Measurements from ENCODE around the gene MAP3K19.

The MAP3K19 gene

DNA sequence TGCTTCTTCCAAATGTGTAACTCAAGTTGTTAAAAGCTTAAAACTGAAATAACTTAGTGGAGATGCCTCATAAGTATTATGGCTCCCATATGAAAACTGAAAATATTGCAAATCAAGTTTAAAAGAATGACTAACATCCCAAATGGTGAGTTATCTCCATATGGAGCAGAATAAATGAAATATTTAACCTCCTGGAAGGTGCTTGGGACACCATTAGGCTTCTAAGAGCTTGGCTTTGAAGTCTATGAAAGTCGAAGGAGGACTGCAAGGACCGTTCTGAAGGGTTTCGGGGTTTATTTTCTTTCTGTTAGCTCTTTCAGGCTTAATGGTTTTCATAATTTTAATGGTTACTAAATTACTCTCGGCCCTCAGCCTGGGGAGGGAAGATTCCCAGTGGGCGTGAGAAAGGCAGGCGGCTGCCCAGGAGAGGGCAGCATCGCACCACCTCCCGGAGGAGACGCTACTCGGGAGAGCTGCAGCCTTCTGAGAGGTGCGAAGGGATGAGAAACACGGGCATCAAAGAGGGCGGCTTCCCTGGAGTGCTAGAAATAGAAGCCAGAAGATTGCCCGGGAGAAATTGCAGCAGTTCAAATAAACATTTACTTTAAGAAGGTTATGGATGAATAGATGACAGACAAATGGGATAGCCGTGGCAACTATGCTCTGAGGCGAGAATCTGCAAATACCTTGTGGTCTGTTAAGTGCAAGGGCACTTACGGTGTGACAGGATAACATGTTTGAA is 43.1 kb downstream of the MAP3K19 start:
- TF ChIP-seq, protein P1, sequence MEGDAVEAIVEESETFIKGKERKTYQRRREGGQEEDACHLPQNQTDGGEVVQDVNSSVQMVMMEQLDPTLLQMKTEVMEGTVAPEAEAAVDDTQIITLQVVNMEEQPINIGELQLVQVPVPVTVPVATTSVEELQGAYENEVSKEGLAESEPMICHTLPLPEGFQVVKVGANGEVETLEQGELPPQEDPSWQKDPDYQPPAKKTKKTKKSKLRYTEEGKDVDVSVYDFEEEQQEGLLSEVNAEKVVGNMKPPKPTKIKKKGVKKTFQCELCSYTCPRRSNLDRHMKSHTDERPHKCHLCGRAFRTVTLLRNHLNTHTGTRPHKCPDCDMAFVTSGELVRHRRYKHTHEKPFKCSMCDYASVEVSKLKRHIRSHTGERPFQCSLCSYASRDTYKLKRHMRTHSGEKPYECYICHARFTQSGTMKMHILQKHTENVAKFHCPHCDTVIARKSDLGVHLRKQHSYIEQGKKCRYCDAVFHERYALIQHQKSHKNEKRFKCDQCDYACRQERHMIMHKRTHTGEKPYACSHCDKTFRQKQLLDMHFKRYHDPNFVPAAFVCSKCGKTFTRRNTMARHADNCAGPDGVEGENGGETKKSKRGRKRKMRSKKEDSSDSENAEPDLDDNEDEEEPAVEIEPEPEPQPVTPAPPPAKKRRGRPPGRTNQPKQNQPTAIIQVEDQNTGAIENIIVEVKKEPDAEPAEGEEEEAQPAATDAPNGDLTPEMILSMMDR (IDR thresholded peaks at IDR 0.05), result peak; percentile 92

DNA sequence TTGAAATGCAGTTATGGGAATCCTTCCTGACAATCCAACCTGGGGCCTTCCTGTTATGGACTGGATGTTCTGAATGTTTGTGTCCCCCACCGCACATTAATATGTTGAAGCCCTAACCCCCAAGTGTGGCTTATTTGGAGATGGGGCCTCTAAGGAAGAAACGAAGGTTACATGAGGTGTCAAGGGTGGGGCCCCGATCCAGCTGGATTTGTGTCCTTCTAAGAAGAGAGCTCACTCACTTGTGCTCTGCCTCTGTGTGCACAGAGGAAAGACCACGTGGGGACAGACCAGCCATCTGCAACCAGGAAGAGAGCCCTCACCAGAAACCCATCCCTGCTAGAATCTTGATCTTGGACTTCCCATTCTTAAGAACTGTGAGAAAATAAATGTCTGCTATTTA is 44.4 kb downstream of the MAP3K19 start:
- TF ChIP-seq, protein P1 (IDR thresholded peaks at IDR 0.05), result no peak

DNA sequence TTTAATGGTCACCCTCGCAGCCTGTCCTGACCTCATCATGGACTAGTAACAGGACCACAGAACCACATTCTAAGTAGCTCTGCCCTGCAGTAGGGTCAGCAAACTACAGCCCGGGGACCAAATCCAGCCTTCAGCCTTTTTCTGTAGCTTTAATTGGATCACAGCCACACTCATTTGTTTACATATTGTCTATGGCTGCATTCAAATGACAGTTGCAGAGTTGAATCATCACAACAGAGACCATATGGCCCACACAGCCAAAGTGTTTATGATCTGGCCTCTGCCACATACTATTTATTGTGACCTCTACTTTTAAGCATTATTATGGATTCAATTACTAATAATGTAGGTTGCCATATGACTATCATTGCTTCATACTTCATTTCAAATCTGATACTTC is 47.7 kb downstream of the MAP3K19 start:
- TF ChIP-seq, protein P1 (IDR thresholded peaks at IDR 0.05), result no peak

DNA sequence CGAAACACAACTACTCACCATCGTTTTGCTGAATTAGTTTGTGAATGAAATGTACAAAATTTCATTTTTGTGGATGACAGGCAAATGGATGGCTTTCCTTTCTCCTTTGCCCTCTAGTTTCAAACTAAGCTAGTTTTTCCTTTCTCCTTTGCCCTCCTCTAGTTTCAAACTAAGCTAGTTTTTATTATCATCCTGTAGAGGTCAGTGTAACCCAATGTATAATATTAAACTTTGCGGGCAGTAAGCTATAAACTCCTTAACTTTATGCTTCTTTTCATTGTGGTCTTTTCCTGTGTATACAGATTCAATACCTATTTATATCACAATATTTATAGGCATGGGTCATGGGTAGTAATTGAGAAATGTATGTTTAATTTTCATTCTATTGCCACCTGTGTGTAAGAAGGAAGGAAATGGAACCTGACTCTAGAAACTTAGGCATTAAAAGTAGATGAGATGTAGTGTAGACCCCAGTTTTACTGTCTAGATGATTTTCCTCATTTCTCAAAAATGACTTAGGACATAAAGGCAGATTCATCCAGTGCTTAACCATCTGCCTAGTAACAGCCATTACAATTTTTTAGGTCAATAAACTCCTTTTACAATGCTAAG is 58.1 kb downstream of the MAP3K19 start:
- TF ChIP-seq, protein P1 (IDR thresholded peaks at IDR 0.05), result peak; percentile 55

DNA sequence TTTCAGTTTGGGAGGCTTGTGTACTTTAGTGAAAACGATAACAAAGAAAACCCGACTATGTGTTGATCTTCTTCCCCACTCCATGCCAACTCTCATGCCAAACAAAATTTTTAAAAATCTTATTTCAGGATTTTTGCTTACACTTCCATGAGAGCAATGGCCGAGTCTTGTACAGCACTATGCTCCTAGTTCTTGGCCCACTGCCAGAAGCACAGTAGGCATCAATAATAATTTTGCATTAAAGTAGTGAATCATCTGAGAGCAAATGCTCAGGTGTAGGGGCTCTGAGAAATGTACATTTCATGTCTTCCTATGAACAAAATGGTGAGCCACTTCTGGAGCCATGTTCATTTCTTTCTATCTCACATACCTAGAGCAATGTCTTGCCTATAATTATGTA is 62.2 kb downstream of the MAP3K19 start:
- TF ChIP-seq, protein P1 (IDR thresholded peaks at IDR 0.05), result no peak

DNA sequence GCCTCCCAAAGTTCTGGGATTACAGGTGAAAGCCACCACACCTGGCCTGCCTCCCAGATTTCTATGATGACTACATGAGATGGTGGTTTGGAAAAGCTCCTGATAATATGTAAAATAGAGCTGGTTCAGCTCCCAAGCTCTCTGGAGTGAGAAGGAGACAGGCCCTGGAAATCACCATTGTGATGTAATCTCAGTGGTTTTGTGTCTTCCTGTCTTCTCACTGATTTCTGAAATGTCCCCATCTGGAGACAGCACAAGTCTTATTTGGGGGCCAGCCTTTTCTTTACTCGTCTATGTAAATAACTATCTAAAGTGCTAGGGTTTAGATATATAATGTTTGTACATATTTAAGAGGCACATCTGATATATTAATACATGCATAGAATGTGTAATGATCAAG is 64.6 kb downstream of the MAP3K19 start:
- TF ChIP-seq, protein P1 (IDR thresholded peaks at IDR 0.05), result no peak

DNA sequence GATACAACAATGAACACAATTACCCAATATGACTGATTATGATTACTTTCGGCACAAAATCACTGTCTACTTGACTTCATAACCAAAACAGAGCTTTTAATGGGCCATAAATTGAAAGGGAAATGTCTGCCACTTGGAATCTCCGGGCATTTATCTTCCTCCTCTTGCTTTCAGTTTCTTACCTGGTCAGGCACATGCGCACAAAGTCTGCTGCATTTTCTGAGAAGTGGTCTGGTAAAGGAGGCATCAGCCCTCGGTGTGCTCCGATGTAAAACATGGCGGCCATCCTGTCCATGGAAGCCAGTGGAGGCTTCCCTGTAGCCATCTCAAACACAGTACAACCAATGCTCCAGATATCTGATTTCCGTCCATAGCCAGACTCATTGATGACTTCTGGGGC is 66.6 kb downstream of the MAP3K19 start:
- TF ChIP-seq, protein P1 (IDR thresholded peaks at IDR 0.05), result no peak
